ENCODE data around the gene NUDT6.

The NUDT6 gene, protein sequence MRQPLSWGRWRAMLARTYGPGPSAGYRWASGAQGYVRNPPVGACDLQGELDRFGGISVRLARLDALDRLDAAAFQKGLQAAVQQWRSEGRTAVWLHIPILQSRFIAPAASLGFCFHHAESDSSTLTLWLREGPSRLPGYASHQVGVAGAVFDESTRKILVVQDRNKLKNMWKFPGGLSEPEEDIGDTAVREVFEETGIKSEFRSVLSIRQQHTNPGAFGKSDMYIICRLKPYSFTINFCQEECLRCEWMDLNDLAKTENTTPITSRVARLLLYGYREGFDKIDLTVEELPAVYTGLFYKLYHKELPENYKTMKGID
- 1.6 to 3.9 (median 2.7) reads per million in 3 experiments for total RNA-seq

DNA sequence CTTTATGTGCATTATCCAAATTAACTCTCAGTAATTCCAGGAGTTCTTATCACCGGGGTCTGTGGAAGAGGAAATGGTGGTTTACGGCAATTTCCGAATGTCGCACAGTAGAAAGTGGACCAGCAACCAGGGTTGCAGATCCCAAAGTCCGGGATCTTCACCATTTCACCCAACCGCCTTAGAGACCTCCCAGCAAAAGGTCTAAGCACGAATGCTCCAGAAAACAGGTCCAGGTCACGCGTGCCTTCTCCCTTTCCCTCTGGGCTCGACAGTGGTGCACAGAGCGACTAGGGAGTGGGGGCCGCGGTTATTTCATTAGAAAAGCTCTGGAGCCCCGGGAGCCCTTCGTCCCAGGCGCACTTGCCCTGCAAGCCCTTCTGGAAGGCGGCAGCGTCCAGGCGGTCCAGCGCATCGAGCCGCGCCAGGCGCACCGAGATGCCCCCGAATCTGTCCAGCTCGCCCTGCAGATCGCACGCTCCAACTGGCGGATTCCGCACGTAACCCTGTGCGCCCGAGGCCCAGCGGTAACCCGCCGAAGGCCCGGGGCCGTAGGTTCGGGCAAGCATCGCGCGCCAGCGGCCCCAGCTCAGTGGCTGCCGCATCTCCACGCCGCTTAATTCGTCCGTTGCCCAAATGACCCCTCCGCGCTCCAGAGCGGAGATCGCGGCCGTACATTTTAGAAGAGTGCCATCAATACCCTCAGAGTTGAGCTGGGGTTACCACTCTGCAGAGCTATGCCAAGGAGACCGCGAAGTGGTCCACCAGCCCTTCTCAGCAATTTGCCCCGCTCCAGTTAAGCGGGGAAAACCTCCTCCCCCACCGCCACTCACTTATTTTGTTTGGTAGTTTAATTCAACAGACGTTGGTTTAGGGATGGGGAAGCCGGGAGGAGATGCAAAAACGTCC is at the start of gene NUDT6:
Gene NUDT6 (minus strand): TSS at position 627 of the 906 bp plus-strand sequence. CDS start 25 bp downstream, at position 602.
- peak; percentile 26 for DNase-seq

GRCh38 chr4:122968227-122968812 is 45.9 kb upstream of the NUDT6 start:
- no peak for DNase-seq

DNA sequence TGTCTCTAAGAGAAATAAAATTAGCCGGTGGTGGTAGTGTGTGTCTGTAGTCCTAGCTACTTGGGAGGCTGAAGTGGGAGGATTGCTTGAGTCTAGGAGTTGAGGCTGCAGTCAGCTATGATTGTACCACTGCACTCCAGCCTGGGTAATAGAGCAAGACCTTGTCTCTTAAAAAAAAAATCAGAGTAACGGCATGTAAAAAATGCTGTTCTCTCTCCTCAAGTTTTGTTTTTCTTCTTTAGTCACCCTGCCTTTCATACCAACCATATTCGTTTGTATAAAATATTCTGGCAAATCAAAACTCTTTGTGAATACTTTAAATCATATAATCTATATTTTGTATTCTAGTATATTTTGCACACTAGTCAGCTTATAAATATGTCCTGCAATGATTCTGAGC is 44.8 kb upstream of the NUDT6 start:
- DNase-seq: no peak

DNA sequence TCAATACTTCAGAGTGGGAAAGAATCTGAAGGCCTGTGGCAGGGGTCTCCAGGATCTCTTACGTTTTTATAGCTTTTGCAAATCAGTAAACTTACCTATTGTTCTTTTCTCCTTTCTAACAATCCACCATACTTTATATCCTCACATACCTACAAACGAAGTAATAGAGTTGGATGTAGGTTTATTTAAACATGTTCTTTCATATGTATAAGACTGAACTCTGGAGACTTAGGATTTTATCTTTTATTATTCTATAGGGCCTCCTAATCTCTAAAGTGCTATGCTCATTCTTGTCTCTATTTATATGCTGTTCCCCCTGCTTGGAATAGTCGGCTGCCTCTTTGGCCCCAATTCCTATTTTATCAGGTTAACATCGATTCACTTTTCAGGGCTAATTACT is 43.8 kb upstream of the NUDT6 start:
- DNase-seq: no peak

- DNase-seq: no peak
Observed at GRCh38 chr4:122963216-122963615, 40.8 kb upstream of the NUDT6 start.

GRCh38 chr4:122960611-122961000 is 38.2 kb upstream of the NUDT6 start:
- no peak for DNase-seq

DNA sequence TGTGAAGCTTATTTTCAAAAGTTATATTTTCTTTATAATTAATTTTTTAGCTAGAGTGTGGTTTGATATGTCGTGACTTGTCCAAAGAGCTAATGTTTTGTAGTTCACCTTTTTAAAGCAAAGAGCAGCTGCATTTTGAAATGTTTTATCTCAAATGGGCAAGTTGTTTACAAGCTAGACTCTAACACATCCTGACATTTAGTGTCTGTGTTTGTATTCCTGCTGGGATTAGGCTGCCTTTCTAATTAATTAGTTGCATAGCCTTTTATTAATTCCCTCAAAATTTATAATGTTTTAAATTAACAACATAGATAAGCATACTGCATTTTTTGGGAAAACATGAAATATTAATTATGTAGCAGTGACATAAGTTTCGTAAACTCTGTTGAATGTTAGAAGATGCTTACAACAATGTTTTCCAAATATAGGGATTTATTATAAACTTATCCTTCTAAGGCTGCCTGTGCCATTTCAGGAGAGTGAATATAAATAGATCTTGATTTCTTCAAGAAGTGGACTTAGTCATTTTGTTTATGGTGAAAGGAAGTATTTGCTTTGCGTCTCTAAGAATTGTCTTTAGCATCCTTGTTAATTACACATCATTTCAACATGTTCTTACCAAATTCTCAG is 37.7 kb upstream of the NUDT6 start:
- no peak for DNase-seq

DNA sequence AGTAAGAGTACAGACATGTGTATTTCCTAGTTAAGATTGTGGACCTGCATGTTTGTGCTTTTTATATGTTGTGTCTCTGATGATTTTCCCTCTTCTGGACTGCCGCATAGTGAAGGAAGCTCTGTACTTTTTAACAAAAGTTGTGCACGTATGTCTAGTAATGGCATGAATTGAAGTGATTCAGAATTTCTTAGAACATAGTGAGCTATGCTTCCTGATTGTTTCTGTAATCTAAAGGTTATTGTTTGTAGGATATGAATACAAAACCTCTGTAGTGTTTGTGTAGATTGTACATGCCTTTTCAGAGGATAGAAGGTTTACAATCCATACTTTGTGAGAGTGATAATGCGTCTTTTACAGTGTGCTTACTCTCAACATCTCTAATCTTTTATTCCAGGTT is 37.0 kb upstream of the NUDT6 start:
- DNase-seq: no peak

- no peak for DNase-seq
Observed at GRCh38 chr4:122958505-122958904, 36.1 kb upstream of the NUDT6 start.

DNA sequence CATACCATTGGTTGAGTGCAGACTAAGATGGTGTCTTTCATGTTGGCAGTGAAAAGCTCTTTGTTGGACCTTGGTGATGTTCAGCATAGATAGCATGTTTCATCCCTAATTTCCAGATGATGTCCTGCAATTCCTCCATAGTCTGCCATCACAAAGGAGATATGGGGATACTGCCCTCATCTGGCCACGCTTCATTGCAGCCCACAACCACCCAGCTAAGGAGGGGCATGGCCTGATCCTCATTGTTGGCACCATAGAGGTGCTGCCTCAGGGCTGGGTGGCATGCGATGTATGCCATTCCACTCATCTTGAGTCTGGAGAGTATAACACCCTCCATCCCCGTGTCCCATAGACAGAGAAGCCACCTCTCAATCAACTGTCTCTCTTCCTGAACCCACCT is 31.5 kb upstream of the NUDT6 start:
- no peak for DNase-seq

DNA sequence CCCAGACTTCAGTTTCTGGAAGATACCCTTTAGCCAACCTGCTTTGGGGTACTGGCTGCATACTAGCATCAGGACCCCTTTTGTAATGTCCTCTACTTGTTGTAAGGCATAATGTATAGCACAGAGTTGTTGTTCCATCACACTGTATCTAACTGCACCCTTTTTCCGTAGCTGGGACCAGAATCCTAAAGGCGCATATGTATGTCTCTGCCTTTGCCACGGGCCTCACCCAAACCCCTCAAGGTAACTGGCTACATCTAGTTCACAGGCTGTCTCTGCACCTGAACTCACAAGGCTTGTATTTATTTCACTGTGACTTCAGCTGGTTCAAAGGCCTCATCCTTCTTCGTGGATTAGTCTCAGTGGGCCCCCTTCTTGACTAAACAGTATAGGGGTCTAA is 29.6 kb upstream of the NUDT6 start:
- DNase-seq: no peak

- no peak for DNase-seq
Observed at GRCh38 chr4:122948671-122949070, 26.3 kb upstream of the NUDT6 start.

DNA sequence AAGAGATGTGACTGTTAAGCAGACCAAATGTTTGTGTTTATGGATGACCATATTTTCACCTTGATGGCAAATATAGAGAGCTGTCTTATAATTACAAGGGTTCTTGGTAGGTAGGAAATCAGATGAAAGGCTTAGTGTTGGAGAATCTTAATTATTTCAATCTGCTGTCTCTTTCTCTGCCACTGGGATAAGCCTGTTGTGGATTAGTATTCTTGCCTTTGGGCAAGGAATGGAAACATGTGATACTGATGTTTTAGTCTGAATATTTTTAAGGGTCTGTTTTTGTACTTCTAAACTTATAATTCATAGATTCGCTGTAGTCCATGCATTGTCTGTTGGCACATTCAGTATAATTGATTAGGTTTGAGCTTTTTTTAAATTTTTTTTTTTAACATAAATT is 23.7 kb upstream of the NUDT6 start:
- no peak for DNase-seq

DNA sequence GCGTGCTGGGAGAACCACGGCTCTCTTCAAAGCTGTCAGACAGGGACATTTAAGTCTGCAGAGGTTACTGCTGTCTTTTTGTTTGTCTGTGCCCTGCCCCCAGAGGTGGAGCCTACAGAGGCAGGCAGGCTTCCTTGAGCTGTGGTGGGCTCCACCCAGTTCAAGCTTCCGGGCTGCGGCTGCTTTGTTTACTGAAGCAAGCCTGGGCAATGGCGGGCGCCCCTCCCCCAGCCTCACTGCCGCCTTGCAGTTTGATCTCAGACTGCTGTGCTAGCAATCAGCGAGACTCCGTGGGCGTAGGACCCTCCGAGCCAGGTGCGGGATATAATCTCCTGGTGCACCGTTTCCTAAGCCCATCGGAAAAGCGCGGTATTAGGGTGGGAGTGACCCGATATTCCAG is 22.7 kb upstream of the NUDT6 start:
- DNase-seq: peak; percentile 60

DNA sequence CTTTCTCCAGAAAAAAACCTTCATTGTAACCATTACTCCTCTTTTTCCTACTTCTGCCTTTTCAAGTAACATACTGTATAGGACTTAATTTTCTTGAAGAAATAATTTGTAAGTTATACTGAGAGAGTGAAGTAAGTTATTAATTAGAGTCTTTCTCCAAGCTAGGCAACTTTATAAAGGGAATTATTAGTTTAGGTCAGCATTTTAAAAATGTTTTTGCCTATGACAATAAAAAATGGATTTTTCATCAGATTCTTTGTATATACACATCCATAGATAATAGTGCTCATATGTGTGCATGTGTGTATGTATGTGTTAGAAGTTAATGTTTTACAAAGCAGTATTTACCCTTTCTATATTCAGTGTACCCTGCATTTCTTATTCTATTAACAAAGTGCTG is 10.4 kb upstream of the NUDT6 start:
- DNase-seq: no peak

- no peak for DNase-seq
Observed at GRCh38 chr4:122930862-122931261, 8.5 kb upstream of the NUDT6 start.

DNA sequence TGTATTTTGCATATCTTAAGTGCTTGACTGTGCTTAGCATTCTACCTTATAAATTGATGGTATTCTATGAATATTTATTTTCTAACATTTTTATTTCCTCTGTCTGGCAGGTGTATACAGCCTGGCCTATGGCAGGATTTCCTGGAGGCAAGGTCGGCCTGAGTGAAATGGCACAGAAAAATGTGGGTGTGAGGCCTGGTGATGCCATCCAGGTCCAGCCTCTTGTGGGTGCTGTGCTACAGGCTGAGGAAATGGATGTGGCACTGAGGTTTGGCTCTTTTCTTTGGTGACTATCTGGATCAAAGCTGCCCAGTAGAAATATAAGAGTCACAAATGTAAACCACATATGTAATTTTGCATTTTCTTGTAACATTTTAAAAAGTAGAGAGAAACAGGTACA is 6.5 kb upstream of the NUDT6 start:
- no peak for DNase-seq

DNA sequence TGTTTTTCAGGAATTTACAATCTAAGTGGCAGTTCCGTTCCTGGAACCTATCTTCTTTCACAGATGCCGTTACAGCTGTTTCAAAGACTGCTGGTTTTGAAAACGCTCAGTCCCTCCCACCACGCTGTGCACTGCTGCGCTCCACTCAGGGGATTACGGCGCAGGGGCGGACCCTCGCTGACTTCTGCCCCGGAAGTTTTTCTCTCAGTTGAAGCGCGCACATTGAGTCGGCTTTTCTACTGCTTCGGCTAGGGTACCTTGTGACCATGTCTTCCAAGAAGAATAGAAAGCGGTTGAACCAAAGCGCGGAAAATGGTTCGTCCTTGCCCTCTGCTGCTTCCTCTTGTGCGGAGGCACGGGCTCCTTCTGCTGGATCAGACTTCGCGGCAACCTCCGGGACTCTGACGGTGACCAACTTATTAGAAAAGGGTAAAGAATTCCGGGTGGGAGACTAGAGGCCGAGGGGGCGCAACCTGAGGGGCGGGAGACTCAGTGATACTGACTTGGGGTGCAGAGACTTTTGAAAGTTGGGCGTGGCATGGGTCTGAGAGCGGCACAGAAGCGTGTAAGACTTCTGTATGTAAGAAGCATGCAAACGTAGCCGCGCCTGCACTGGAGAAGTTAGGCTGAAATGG is 597 bp upstream of the NUDT6 start:
- DNase-seq: peak; percentile 84

- DNase-seq: no peak
Observed at GRCh38 chr4:122921300-122921699, 1.1 kb downstream of the NUDT6 start.

DNA sequence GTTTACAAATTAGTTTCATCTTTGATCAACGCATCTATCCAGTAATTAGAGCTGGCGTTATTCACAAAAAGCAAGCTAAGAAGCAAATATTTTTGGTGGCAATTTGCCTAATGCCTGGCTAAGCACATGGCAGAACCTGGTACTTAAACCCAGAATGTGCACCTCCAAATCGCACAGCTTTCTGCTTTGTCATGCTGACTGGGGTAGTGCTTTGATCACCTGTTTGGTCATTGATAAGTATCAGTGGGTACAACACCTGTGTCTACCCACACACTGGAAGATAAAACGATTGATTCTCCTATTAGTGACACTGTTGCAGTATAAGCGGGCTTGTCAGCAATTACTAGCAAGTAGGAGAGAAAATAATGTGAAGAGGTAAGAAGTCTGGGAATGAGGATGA is 1.9 kb downstream of the NUDT6 start:
- no peak for DNase-seq

GRCh38 chr4:122917731-122918130 is 4.7 kb downstream of the NUDT6 start:
- no peak for DNase-seq

GRCh38 chr4:122914938-122915337 is 7.5 kb downstream of the NUDT6 start:
- no peak for DNase-seq

All from central memory CD4-positive, alpha-beta T cell (primary cell).